ENCODE results near the gene CYP24A1.

The CYP24A1 gene

GRCh38 chr20:54155736-54156317, 18.0 kb downstream of the CYP24A1 start:
- no peak for DNase-seq

- DNase-seq, result no peak
These were observed 19.3 kb downstream of the CYP24A1 start for GRCh38 chr20:54154439-54154838.

GRCh38 chr20:54153847-54154246, 19.9 kb downstream of the CYP24A1 start:
- no peak for DNase-seq

GRCh38 chr20:54153041-54153327, 20.8 kb downstream of the CYP24A1 start:
- DNase-seq, result no peak

GRCh38 chr20:54152227-54153040, 21.4 kb downstream of the CYP24A1 start:
- no peak for DNase-seq

GRCh38 chr20:54151511-54152226, 22.1 kb downstream of the CYP24A1 start:
- no peak for DNase-seq

GRCh38 chr20:54151075-54151439, 22.7 kb downstream of the CYP24A1 start:
- DNase-seq, result no peak

GRCh38 chr20:54149765-54150264, 24.0 kb downstream of the CYP24A1 start:
- DNase-seq, result no peak

GRCh38 chr20:54148947-54149764, 24.6 kb downstream of the CYP24A1 start:
- DNase-seq, result peak; percentile 96

- no peak for DNase-seq
These were observed 27.1 kb downstream of the CYP24A1 start for GRCh38 chr20:54146672-54147071.

GRCh38 chr20:54144847-54145414, 28.9 kb downstream of the CYP24A1 start:
- no peak for DNase-seq

GRCh38 chr20:54140927-54141566, 32.7 kb downstream of the CYP24A1 start:
- no peak for DNase-seq

GRCh38 chr20:54140486-54140885, 33.3 kb downstream of the CYP24A1 start:
- no peak for DNase-seq

GRCh38 chr20:54140067-54140466, 33.7 kb downstream of the CYP24A1 start:
- no peak for DNase-seq

- DNase-seq, result no peak
These were observed 34.6 kb downstream of the CYP24A1 start for GRCh38 chr20:54139188-54139587.

GRCh38 chr20:54138427-54138826, 35.4 kb downstream of the CYP24A1 start:
- no peak for DNase-seq

- no peak for DNase-seq
These were observed 36.7 kb downstream of the CYP24A1 start for GRCh38 chr20:54137115-54137514.

- DNase-seq, result no peak
These were observed 39.2 kb downstream of the CYP24A1 start for GRCh38 chr20:54134445-54135220.

- DNase-seq, result peak; percentile 85
These were observed 40.1 kb downstream of the CYP24A1 start for GRCh38 chr20:54133434-54134427.

Data from DMS153 (cell line).